A549 (cell line): Measurements from ENCODE around the gene MYH9. TPM values are rescaled to one million over a fixed set of nuclear protein-coding genes. Genes with fewer than 3 reads are reported as not detected.
A peak's percentile ranks its signal among the peaks of the same experiment; 100 is the strongest.

Experiments used
- ATAC-seq, 2 experiments: fragments of 200-7000 bp in 1 of 2; fragments of >200 bp in 1 of 2; cut with Nextera tagmentation in 1 of 2; cut with Tn5 transposase in 1 of 2; 3 replicates each; pipeline versions ENCODE4 v1.8.0 to v1.9.1; 2018 to 2020; ENCODE audit warnings: mild to moderate bottlenecking in 1 of 2, moderate library complexity in 1 of 2
- CTCF ChIA-PET: fragments of 300-600 bp; sonication (Branson Sonifier 250); formaldehyde crosslinking; extraction: SDS; loops from one replicate; lab custom pipeline; 2021; ENCODE audit warnings: antibody characterized with exemption, inconsistent platforms; lab: Yijun Ruan, JAX
- POLR2A ChIA-PET: fragments of 350-600 bp; formaldehyde crosslinking; extraction: SDS; loops from one replicate; lab custom pipeline; 2021; ENCODE audit warnings: antibody characterized with exemption, inconsistent platforms; lab: Yijun Ruan, JAX
- DNase-seq, 2 experiments: peaks; one replicate each; pipeline versions ENCODE4 v3.0.0 to v3.0.0-alpha.2; 2011 to 2016; ENCODE audit warnings: low read depth in 1 of 2, low spot score in 1 of 2
- FAIRE-seq: peaks from 2 replicates; lab custom pipeline; 2011; peaks lifted over from hg19 to GRCh38; lab: Jason Lieb, UNC
- H3K27ac ChIP-seq, 2 experiments: fragments of >200 bp; sonication (Bioruptor Twin); formaldehyde crosslinking; 3 replicates each; pipeline ENCODE4 v1.5.1; 2016 to 2017
- H3K4me1 ChIP-seq: fragments of >200 bp; sonication (Bioruptor Twin); formaldehyde crosslinking; 3 replicates; pipeline ENCODE4 v1.6.1; 2016
- H3K4me2 ChIP-seq: fragments of >200 bp; sonication (Bioruptor Twin); formaldehyde crosslinking; 3 replicates; pipeline ENCODE4 v1.6.1; 2016
- H3K4me3 ChIP-seq: fragments of >200 bp; sonication (Bioruptor Twin); formaldehyde crosslinking; 3 replicates; pipeline ENCODE4 v1.5.1; 2016
- H3K9me3 ChIP-seq: fragments of >200 bp; sonication (Bioruptor Twin); formaldehyde crosslinking; 3 replicates; pipeline ENCODE4 v1.6.1; 2016
- BHLHE40 ChIP-seq: IDR thresholded peaks from 2 replicates; pipeline ENCODE4 v1.6.1; 2012; ENCODE audit warnings: low read depth, low read length, inconsistent platforms
- CBX8 ChIP-seq: fragments of 200-600 bp; sonication (generic); IDR thresholded peaks from 2 replicates; pipeline ENCODE4 v1.6.1; 2016
- CHD2 ChIP-seq: fragments of 150-350 bp; IDR thresholded peaks from 2 replicates; pipeline ENCODE4 v1.6.1; 2014; ENCODE audit warnings: low read length; ENCODE audit not compliant: partially characterized antibody
- E2F6 ChIP-seq: IDR thresholded peaks from 2 replicates; pipeline ENCODE4 v1.6.1; 2012; ENCODE audit warnings: low read depth, borderline replicate concordance
- ESRRA ChIP-seq: fragments of 150-350 bp; IDR thresholded peaks from 2 replicates; pipeline ENCODE4 v1.6.1; 2014; ENCODE audit warnings: mild to moderate bottlenecking, low read length, borderline replicate concordance
- FOSB ChIP-seq: fragments of 250-450 bp; sonication (Bioruptor Pico); IDR thresholded peaks from 2 replicates; pipeline ENCODE4 v1.5.0; 2020; ENCODE audit warnings: mild to moderate bottlenecking, moderate library complexity
- GATA3 ChIP-seq: IDR thresholded peaks from 2 replicates; pipeline ENCODE4 v1.6.1; 2012; ENCODE audit warnings: borderline replicate concordance
- HMGXB4 ChIP-seq: fragments of 250-450 bp; sonication (Bioruptor Pico); IDR thresholded peaks from 2 replicates; pipeline ENCODE4 v1.5.0; 2021; ENCODE audit warnings: mild to moderate bottlenecking, moderate library complexity, borderline replicate concordance
- HOXB13 ChIP-seq: fragments of 250-450 bp; sonication (Bioruptor Pico); IDR thresholded peaks from 2 replicates; pipeline ENCODE4 v1.5.0; 2020; ENCODE audit warnings: low read depth, mild to moderate bottlenecking, moderate library complexity
- JUN ChIP-seq, 2 experiments: fragments of >200 bp; sonication (Bioruptor Twin); formaldehyde crosslinking; IDR thresholded peaks; 2 replicates in 1 of 2; 3 replicates in 1 of 2; pipeline ENCODE4 v1.6.1; 2016 to 2017
- JUNB ChIP-seq: fragments of >200 bp; sonication (Bioruptor Twin); formaldehyde crosslinking; IDR thresholded peaks from 2 replicates; pipeline ENCODE4 v1.6.1; 2016
- MAZ ChIP-seq: fragments of 150-350 bp; IDR thresholded peaks from 2 replicates; pipeline ENCODE4 v1.6.1; 2014; ENCODE audit warnings: antibody characterized with exemption, low read depth, low read length, borderline replicate concordance
- MYC ChIP-seq: IDR thresholded peaks from 2 replicates; pipeline ENCODE4 v1.6.1; 2012; ENCODE audit warnings: mild to moderate bottlenecking, inconsistent platforms, low read length, improper control_type of control experiment, borderline replicate concordance
- NR3C1 ChIP-seq: fragments of >200 bp; sonication (Bioruptor Twin); formaldehyde crosslinking; IDR thresholded peaks from 3 replicates; pipeline ENCODE4 v1.6.1; 2017
- PHF8 ChIP-seq: fragments of 200-600 bp; sonication (generic); IDR thresholded peaks from 2 replicates; pipeline ENCODE4 v1.6.1; 2016; ENCODE audit warnings: low read depth, mild to moderate bottlenecking, antibody characterized with exemption, moderate library complexity, borderline replicate concordance
- POLR2AphosphoS2 ChIP-seq: conservative IDR thresholded peaks from 2 replicates; pipeline ENCODE4 v1.6.1; 2012; ENCODE audit warnings: low read length, improper control_type of control experiment, inconsistent platforms
- RCOR1 ChIP-seq: fragments of 150-350 bp; IDR thresholded peaks from 2 replicates; pipeline ENCODE4 v1.6.1; 2014; ENCODE audit warnings: antibody characterized with exemption, low read length, low read depth
- REST ChIP-seq: fragments of 200-600 bp; sonication (generic); IDR thresholded peaks from 2 replicates; pipeline ENCODE4 v1.6.1; 2016; ENCODE audit warnings: antibody characterized with exemption, mild to moderate bottlenecking, moderate library complexity
- RFX5 ChIP-seq: fragments of 450-650 bp; IDR thresholded peaks from 2 replicates; pipeline ENCODE4 v1.7.1; 2014; ENCODE audit warnings: antibody characterized with exemption, mild to moderate bottlenecking, moderate library complexity
- TP53 ChIP-seq: fragments of 250-450 bp; sonication (Bioruptor Pico); IDR thresholded peaks from 2 replicates; pipeline ENCODE4 v1.5.0; 2021; ENCODE audit warnings: mild to moderate bottlenecking, moderate library complexity
- USF2 ChIP-seq: fragments of 450-650 bp; IDR thresholded peaks from 2 replicates; pipeline ENCODE4 v1.6.1; 2014; ENCODE audit warnings: antibody characterized with exemption
- ZSCAN20 ChIP-seq: fragments of 250-450 bp; sonication (Bioruptor Pico); IDR thresholded peaks from 2 replicates; pipeline ENCODE4 v1.8.0; 2022; ENCODE audit warnings: mild to moderate bottlenecking, moderate library complexity
- WGBS: methylation state at CpG from one replicate; pipeline ENCODE4 v1.1.6; 2017; ENCODE audit errors: missing lambda C conversion rate; 5-methylcytosine and 5-hydroxymethylcytosine counted together
- polyA plus RNA-seq, 4 experiments: library from polyadenylated mRNA; depleted of rRNA in 3 of 4; stranded (reverse); fragments of >200 nt; fragmentation: RNase III in 1 of 4; extraction: RNeasy Plus Mini Kit Qiagen cat#74134 plus additional on column Dnase treatment in 1 of 4; gene quantifications; 2 replicates in 3 of 4; 3 replicates in 1 of 4; pipeline ENCODE4 v1.2.3, GENCODE V29; 2011 to 2017

The MYH9 gene
- polyA plus RNA-seq, 2 of the 4 experiments (the other 2 are of a cell fraction) = 92.1 to 158 TPM

- no peak for DNase-seq
- no peaks in the 10 kb centered on the region for H3K9me3 ChIP-seq
- H3K4me3 ChIP-seq = no peak overlapping the region
- ChIA-PET CTCF (interaction anchor here (0.5 to 1.3 kb wide), 2 partner anchors 35 to 39 kb away, joined by 3 to 5 read pairs; no protein-coding TSS in a partner anchor), POLR2A (no interaction called here)
- no peak for FAIRE-seq
- H3K27ac ChIP-seq = peak overlapping the region; percentile 55 to 83; a peak in 5 of 6 replicates
- TF ChIP-seq HOXB13 (CRISPR knock-in tag) (no peak), MAZ (no peak), RCOR1 (no peak), NR3C1 (no peak), GATA3 (0 out of 2 replicates have a peak, but pooled peaks have one; percentile 29), USF2 (no peak), BHLHE40 (no peak), JUN (IDR thresholded peaks at IDR 0.05) (no peak)
- peak overlapping the region; percentile 46 for H3K4me2 ChIP-seq
- peaks cover 60% of the 10 kb centered on the region for H3K4me1 ChIP-seq
- WGBS = 46% methylated on average over 10 of the region's 14 CpGs
- peak; percentile 28 to 37; a peak in 4 of 6 replicates for ATAC-seq
Observed at GRCh38 chr22:36433318-36434231, 45.8 kb upstream of the MYH9 start.

- Histone ChIP-seq H3K9me3 (no peaks in the 10 kb centered on the region), H3K4me3 (no peak overlapping the region), H3K4me2 (peak overlapping the region; percentile 46)
- peak; percentile 42 to 57; a peak in 5 of 6 replicates for ATAC-seq
- CTCF ChIA-PET = interaction anchor here (1.3 kb wide), 1 partner anchor 36 kb away, joined by 5 read pairs; no protein-coding TSS in a partner anchor
- TF ChIP-seq RFX5 (no peak), ESRRA (no peak), CHD2 (no peak), PHF8 (no peak), CBX8 (no peak), MYC (no peak), E2F6 (no peak), FOSB (CRISPR knock-in tag) (no peak), REST (no peak), JUNB (no peak), NR3C1 (no peak), USF2 (no peak), POLR2AphosphoS2 (no peak), HMGXB4 (CRISPR knock-in tag) (no peak), BHLHE40 (no peak), ZSCAN20 (CRISPR knock-in tag) (no peak), TP53 (CRISPR knock-in tag) (no peak)
- TF ChIP-seq, all 56 proteins: peak for 0
- Histone ChIP-seq H3K27ac (peak overlapping the region; percentile 55 to 76; a peak in 5 of 6 replicates), H3K4me1 (peaks cover 55% of the 10 kb centered on the region)
- FAIRE-seq = no peak
- POLR2A ChIA-PET = no interaction called here
- 80% methylated on average over 11 of the region's 15 CpGs for WGBS
- no peak for DNase-seq
Observed at GRCh38 chr22:36432592-36433317, 45.0 kb upstream of the MYH9 start.
